GM23338 (cell line): ENCODE data around the gene STEAP1B. TPM values are rescaled to one million over a fixed set of nuclear protein-coding genes. Genes with fewer than 3 reads are reported as not detected.

Experiments
- ATAC-seq: fragments of 200-7000 bp; cut with Tn5 transposase; 3 replicates; pipeline ENCODE4 v1.9.1; 2020
- DNase-seq: peaks from one replicate; pipeline ENCODE4 v3.0.0-alpha.2; 2015; ENCODE audit warnings: low spot score
- H2AFZ ChIP-seq: fragments of 200-600 bp; sonication (generic); 2 replicates; pipeline ENCODE4 v1.8.0; 2016; ENCODE audit warnings: antibody characterized with exemption, mild to moderate bottlenecking, moderate library complexity
- H3F3A ChIP-seq: fragments of 200-600 bp; sonication (generic); replicated peaks from 2 replicates; pipeline ENCODE4 v1.8.0; 2017; ENCODE audit warnings: antibody characterized with exemption, mixed run types, low read depth
- H3K27ac ChIP-seq: fragments of 200-600 bp; sonication (generic); 2 replicates; pipeline ENCODE4 v1.6.1; 2016; ENCODE audit warnings: low read depth
- H3K27me3 ChIP-seq: fragments of 200-600 bp; sonication (generic); 2 replicates; pipeline ENCODE4 v1.8.0; 2016; ENCODE audit warnings: mild to moderate bottlenecking, mixed run types, moderate library complexity; ENCODE audit not compliant: insufficient read depth
- H3K36me3 ChIP-seq: fragments of 200-600 bp; sonication (generic); 2 replicates; pipeline ENCODE4 v1.8.0; 2016; ENCODE audit warnings: mild to moderate bottlenecking; ENCODE audit not compliant: insufficient read depth
- H3K4me1 ChIP-seq: fragments of 200-600 bp; sonication (generic); 2 replicates; pipeline ENCODE4 v1.8.0; 2016; ENCODE audit warnings: mild to moderate bottlenecking, moderate library complexity; ENCODE audit not compliant: insufficient read depth
- H3K4me2 ChIP-seq: fragments of 200-600 bp; sonication (generic); 2 replicates; pipeline ENCODE4 v1.7.1; 2017; ENCODE audit warnings: mixed run types
- H3K4me3 ChIP-seq: fragments of 200-600 bp; sonication (generic); 2 replicates; pipeline ENCODE4 v1.6.1; 2016; ENCODE audit warnings: mixed run types
- H3K79me2 ChIP-seq: fragments of 200-600 bp; sonication (generic); replicated peaks from 2 replicates; pipeline ENCODE4 v1.8.0; 2017; ENCODE audit warnings: mild to moderate bottlenecking; ENCODE audit not compliant: insufficient read depth
- H3K9me2 ChIP-seq: fragments of 200-600 bp; sonication (generic); 2 replicates; pipeline ENCODE4 v1.8.0; 2017; ENCODE audit not compliant: insufficient read depth
- H4K20me1 ChIP-seq: fragments of 200-600 bp; sonication (generic); replicated peaks from 2 replicates; pipeline ENCODE4 v1.8.0; 2017; ENCODE audit warnings: mild to moderate bottlenecking; ENCODE audit not compliant: insufficient read depth
- H3K27ac Mint-ChIP-seq: 2 replicates; pipeline ENCODE4 v1.8.0; 2020; ENCODE audit warnings: inconsistent platforms, mild to moderate bottlenecking, moderate library complexity, mixed read lengths
- H3K27me3 Mint-ChIP-seq: 3 replicates; pipeline ENCODE4 v1.8.0; 2022; ENCODE audit warnings: low read depth, mild to moderate bottlenecking, moderate library complexity, mixed read lengths, inconsistent platforms; ENCODE audit not compliant: insufficient read depth, poor library complexity
- H3K36me3 Mint-ChIP-seq: 3 replicates; pipeline ENCODE4 v1.8.0; 2021; ENCODE audit warnings: low read depth, mild to moderate bottlenecking, inconsistent platforms, moderate library complexity, mixed read lengths
- H3K4me1 Mint-ChIP-seq: 3 replicates; pipeline ENCODE4 v1.8.0; 2020; ENCODE audit warnings: mild to moderate bottlenecking, inconsistent platforms, mixed read lengths
- H3K4me3 Mint-ChIP-seq: 3 replicates; pipeline ENCODE4 v1.8.0; 2021; ENCODE audit warnings: moderate library complexity, mild to moderate bottlenecking, inconsistent platforms, mixed read lengths
- H3K9me3 Mint-ChIP-seq: 3 replicates; pipeline ENCODE4 v1.8.0; 2020; ENCODE audit warnings: moderate library complexity, mild to moderate bottlenecking, inconsistent platforms, mixed read lengths
- CREB1 ChIP-seq: fragments of 250-450 bp; sonication (Bioruptor Pico); IDR thresholded peaks from 2 replicates; pipeline ENCODE4 v1.5.0; 2020; ENCODE audit warnings: low read depth, mild to moderate bottlenecking, moderate library complexity
- CTCF ChIP-seq, 2 experiments: fragments of 200-600 bp in 1 of 2; sonication (generic) in 1 of 2; conservative IDR thresholded peaks; 2 replicates each; pipeline versions ENCODE4 v1.5.1 to v1.6.1; 2016 to 2017; ENCODE audit warnings: antibody characterized with exemption in 2 of 2, low read depth in 2 of 2, mild to moderate bottlenecking in 2 of 2, moderate library complexity in 1 of 2
- ETS1 ChIP-seq: IDR thresholded peaks from 2 replicates; pipeline ENCODE4 v1.6.1; 2016; ENCODE audit warnings: antibody characterized with exemption
- EZH2 ChIP-seq: fragments of 200-600 bp; sonication (generic); IDR thresholded peaks from one replicate; pipeline ENCODE4 v1.8.0; 2017; ENCODE audit warnings: antibody characterized with exemption, mild to moderate bottlenecking, low read depth; ENCODE audit not compliant: unreplicated experiment
- EZH2phosphoT487 ChIP-seq: fragments of 200-600 bp; sonication (generic); IDR thresholded peaks from one replicate; pipeline ENCODE4 v1.8.1; 2018; ENCODE audit warnings: antibody characterized with exemption; ENCODE audit not compliant: unreplicated experiment
- JUNB ChIP-seq: IDR thresholded peaks from one replicate; pipeline ENCODE4 v1.6.1; 2016; ENCODE audit warnings: antibody characterized with exemption; ENCODE audit not compliant: unreplicated experiment
- NANOG ChIP-seq: IDR thresholded peaks from 2 replicates; pipeline ENCODE4 v1.6.1; 2016; ENCODE audit warnings: antibody characterized with exemption, borderline replicate concordance
- POLR2AphosphoS5 ChIP-seq: IDR thresholded peaks from 2 replicates; pipeline ENCODE4 v1.6.1; 2016; ENCODE audit warnings: antibody characterized with exemption, low read depth
- REST ChIP-seq: IDR thresholded peaks from one replicate; pipeline ENCODE4 v1.6.1; 2018; ENCODE audit warnings: antibody characterized with exemption; ENCODE audit not compliant: unreplicated experiment
- STAT1 ChIP-seq: IDR thresholded peaks from one replicate; pipeline ENCODE4 v1.6.1; 2016; ENCODE audit warnings: antibody characterized with exemption; ENCODE audit not compliant: unreplicated experiment
- ZNF114 ChIP-seq: fragments of 250-450 bp; sonication (Bioruptor Pico); IDR thresholded peaks from 2 replicates; pipeline ENCODE4 v1.5.0; 2020; ENCODE audit warnings: mild to moderate bottlenecking, moderate library complexity
- ZNF331 ChIP-seq: fragments of 250-450 bp; sonication (Bioruptor Pico); IDR thresholded peaks from 2 replicates; pipeline ENCODE4 v1.5.0; 2020; ENCODE audit warnings: low read depth, mild to moderate bottlenecking, moderate library complexity
- ZNF462 ChIP-seq: fragments of 250-450 bp; sonication (Bioruptor Pico); IDR thresholded peaks from 2 replicates; pipeline ENCODE4 v1.5.0; 2020; ENCODE audit warnings: mild to moderate bottlenecking, moderate library complexity
- polyA plus RNA-seq: library from polyadenylated mRNA; unstranded; fragments of >200 nt; fragmentation: Nextera tagmentation; extraction: Ambion mirVana; gene quantifications from 2 replicates; pipeline ENCODE4 v1.2.1, GENCODE V29; 2016
- total RNA-seq: library from RNA; depleted of rRNA; stranded (reverse); fragments of >200 nt; shearing (Covaris generic); gene quantifications from 2 replicates; pipeline ENCODE4 v1.2.3, GENCODE V29; 2014

The STEAP1B gene
- total and polyA plus RNA-seq, 2 experiments from 2014 or later, result 4.9 to 16.5 TPM

GRCh38 chr7:22399091-22399490, 100.9 kb downstream of the STEAP1B start:
- Mint-ChIP-seq H3K4me1 (peaks cover 9% of the 10 kb centered on the region; the same call in 2 of the 3 replicates), H3K27me3 (peaks cover 4% of the 10 kb centered on the region), H3K9me3 (no peaks in the 10 kb centered on the region), H3K4me3 (no peak overlapping the region), H3K27ac (no peak overlapping the region), H3K36me3 (no peaks in the 10 kb centered on the region)
- no peaks in the 10 kb centered on the region for H3K79me2 ChIP-seq
- no peaks in the 10 kb centered on the region for H4K20me1 ChIP-seq
- H3K9me2 ChIP-seq, result no peaks in the 10 kb centered on the region
- H3K27ac ChIP-seq, result no peak overlapping the region
- no peak overlapping the region for H2AFZ ChIP-seq
- TF ChIP-seq ZNF462, result no peak
- TF ChIP-seq CTCF (conservative IDR thresholded peaks at IDR 0.05; ENCODE audit: low read depth in 2 of 2), result no peak
- no peak for TF ChIP-seq NANOG
- TF ChIP-seq ZNF114 (CRISPR knock-in tag), result no peak
- no peak for TF ChIP-seq POLR2AphosphoS5
- no peak for TF ChIP-seq JUNB
- no peak for TF ChIP-seq STAT1
- TF ChIP-seq ZNF331, result no peak
- no peak for TF ChIP-seq REST
- TF ChIP-seq EZH2phosphoT487, result no peak
- no peak for TF ChIP-seq CREB1 (CRISPR knock-in tag)
- no peak for TF ChIP-seq EZH2
- no peak for TF ChIP-seq ETS1
- H3K4me3 ChIP-seq, result no peak overlapping the region
- H3F3A ChIP-seq, result no peaks in the 10 kb centered on the region
- H3K27me3 ChIP-seq, result no peaks in the 10 kb centered on the region
- no peak for DNase-seq
- ATAC-seq, result no peak
- H3K36me3 ChIP-seq, result no peaks in the 10 kb centered on the region
- H3K4me1 ChIP-seq, result 0 out of 2 replicates have a peak, but pooled peaks cover 3% of the 10 kb centered on the region
- H3K4me2 ChIP-seq, result no peak overlapping the region
